Neural progenitor cell (in vitro differentiated cells): Measurements from ENCODE around the gene CCNT1. TPM values are rescaled to one million over a fixed set of nuclear protein-coding genes. Genes with fewer than 3 reads are reported as not detected.
"Not testable (repeated sequence)": the region's sequence is repeated elsewhere in the genome, so short reads cannot be mapped to it uniquely, and the experiment has no call there.

ENCODE experiments used
- DNase-seq: peaks from one replicate; pipeline ENCODE4 v3.0.0-alpha.2; 2016; ENCODE audit warnings: low spot score
- H2AFZ ChIP-seq: fragments of 200-600 bp; sonication (generic); replicated peaks from 2 replicates; pipeline ENCODE4 v1.6.1; 2016; ENCODE audit warnings: antibody characterized with exemption
- H3F3A ChIP-seq: fragments of 200-600 bp; sonication (generic); 2 replicates; pipeline ENCODE4 v1.6.1; 2016; ENCODE audit warnings: antibody characterized with exemption, low read depth
- H3K27ac ChIP-seq: fragments of 200-600 bp; sonication (generic); 2 replicates; pipeline ENCODE4 v1.5.1; 2016; ENCODE audit warnings: mild to moderate bottlenecking
- H3K27me3 ChIP-seq: fragments of 200-600 bp; sonication (generic); 2 replicates; pipeline ENCODE4 v1.6.1; 2016; ENCODE audit warnings: mild to moderate bottlenecking, moderate library complexity
- H3K36me3 ChIP-seq: fragments of 200-600 bp; sonication (generic); 2 replicates; pipeline ENCODE4 v1.5.1; 2016
- H3K4me1 ChIP-seq: fragments of 200-600 bp; sonication (generic); 2 replicates; pipeline ENCODE4 v1.6.1; 2016; ENCODE audit warnings: mixed run types
- H3K4me2 ChIP-seq: fragments of 200-600 bp; sonication (generic); 2 replicates; pipeline ENCODE4 v1.6.1; 2016
- H3K4me3 ChIP-seq: fragments of 200-600 bp; sonication (generic); 2 replicates; pipeline ENCODE4 v1.5.1; 2016
- H3K79me2 ChIP-seq: fragments of 200-600 bp; sonication (generic); 2 replicates; pipeline ENCODE4 v1.6.1; 2016; ENCODE audit warnings: low read depth
- H3K9ac ChIP-seq: fragments of 200-600 bp; sonication (generic); 2 replicates; pipeline ENCODE4 v1.6.1; 2016
- H3K9me3 ChIP-seq: fragments of 200-600 bp; sonication (generic); 2 replicates; pipeline ENCODE4 v1.5.1; 2016; ENCODE audit warnings: low read depth
- H4K20me1 ChIP-seq: fragments of 200-600 bp; sonication (generic); 2 replicates; pipeline ENCODE4 v1.6.1; 2016; ENCODE audit warnings: low read depth
- H3K27ac Mint-ChIP-seq: 3 replicates; pipeline ENCODE4 v1.8.0; 2021; ENCODE audit warnings: mixed read lengths
- H3K27me3 Mint-ChIP-seq: 2 replicates; pipeline ENCODE4 v1.8.0; 2022; ENCODE audit warnings: low read depth, mild to moderate bottlenecking, inconsistent platforms, moderate library complexity, mixed read lengths; ENCODE audit not compliant: insufficient read depth
- H3K36me3 Mint-ChIP-seq: 3 replicates; pipeline ENCODE4 v1.8.0; 2021; ENCODE audit warnings: mixed read lengths
- H3K4me1 Mint-ChIP-seq: 3 replicates; pipeline ENCODE4 v1.8.0; 2021; ENCODE audit warnings: mixed read lengths
- H3K4me3 Mint-ChIP-seq: 3 replicates; pipeline ENCODE4 v1.8.0; 2021; ENCODE audit warnings: mild to moderate bottlenecking, moderate library complexity, mixed read lengths
- H3K9me3 Mint-ChIP-seq: 3 replicates; pipeline ENCODE4 v1.8.0; 2020; ENCODE audit warnings: mixed read lengths
- EZH2 ChIP-seq: fragments of 200-600 bp; sonication (generic); IDR thresholded peaks from 2 replicates; pipeline ENCODE4 v1.6.1; 2017; ENCODE audit warnings: antibody characterized with exemption, mild to moderate bottlenecking, moderate library complexity
- EZH2phosphoT487 ChIP-seq: fragments of 200-600 bp; sonication (generic); IDR thresholded peaks from 2 replicates; pipeline ENCODE4 v1.6.1; 2017; ENCODE audit warnings: antibody characterized with exemption
- total RNA-seq: library from RNA; depleted of rRNA; stranded (reverse); fragments of >200 nt; gene quantifications from 2 replicates; pipeline ENCODE4 v1.2.3, GENCODE V29; 2015; ENCODE audit warnings: low replicate concordance
- TF ChIP-seq, protein P1 (sequence below): fragments of 200-600 bp; sonication (generic); IDR thresholded peaks from 2 replicates; pipeline ENCODE4 v1.5.1; 2017; ENCODE audit warnings: antibody characterized with exemption, mild to moderate bottlenecking

CCNT1 gene
- total RNA-seq, 1 donor from 2014 or later: 64.2 TPM

- TF ChIP-seq EZH2phosphoT487 (no peak), EZH2 (no peak)
- TF ChIP-seq, protein P1, sequence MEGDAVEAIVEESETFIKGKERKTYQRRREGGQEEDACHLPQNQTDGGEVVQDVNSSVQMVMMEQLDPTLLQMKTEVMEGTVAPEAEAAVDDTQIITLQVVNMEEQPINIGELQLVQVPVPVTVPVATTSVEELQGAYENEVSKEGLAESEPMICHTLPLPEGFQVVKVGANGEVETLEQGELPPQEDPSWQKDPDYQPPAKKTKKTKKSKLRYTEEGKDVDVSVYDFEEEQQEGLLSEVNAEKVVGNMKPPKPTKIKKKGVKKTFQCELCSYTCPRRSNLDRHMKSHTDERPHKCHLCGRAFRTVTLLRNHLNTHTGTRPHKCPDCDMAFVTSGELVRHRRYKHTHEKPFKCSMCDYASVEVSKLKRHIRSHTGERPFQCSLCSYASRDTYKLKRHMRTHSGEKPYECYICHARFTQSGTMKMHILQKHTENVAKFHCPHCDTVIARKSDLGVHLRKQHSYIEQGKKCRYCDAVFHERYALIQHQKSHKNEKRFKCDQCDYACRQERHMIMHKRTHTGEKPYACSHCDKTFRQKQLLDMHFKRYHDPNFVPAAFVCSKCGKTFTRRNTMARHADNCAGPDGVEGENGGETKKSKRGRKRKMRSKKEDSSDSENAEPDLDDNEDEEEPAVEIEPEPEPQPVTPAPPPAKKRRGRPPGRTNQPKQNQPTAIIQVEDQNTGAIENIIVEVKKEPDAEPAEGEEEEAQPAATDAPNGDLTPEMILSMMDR: no peak
- Mint-ChIP-seq H3K36me3 (no peaks in the 10 kb centered on the region), H3K4me3 (no peak overlapping the region), H3K27ac (no peak overlapping the region), H3K4me1 (no peaks in the 10 kb centered on the region), H3K27me3 (peaks cover 2% of the 10 kb centered on the region), H3K9me3 (no peaks in the 10 kb centered on the region)
- Histone ChIP-seq H3F3A (no peaks in the 10 kb centered on the region), H3K4me2 (no peak overlapping the region), H3K27ac (no peak overlapping the region), H3K4me1 (no peaks in the 10 kb centered on the region), H3K36me3 (no peaks in the 10 kb centered on the region), H3K79me2 (no peaks in the 10 kb centered on the region), H4K20me1 (no peaks in the 10 kb centered on the region), H2AFZ (no peak overlapping the region), H3K9ac (no peak overlapping the region), H3K4me3 (no peak overlapping the region), H3K9me3 (no peaks in the 10 kb centered on the region), H3K27me3 (peaks cover 14% of the 10 kb centered on the region)
- no peak for DNase-seq
These were observed 19.9 kb upstream of the CCNT1 start for GRCh38 chr12:48736456-48736855.

GRCh38 chr12:48728807-48729206 is 12.3 kb upstream of the CCNT1 start:
- Histone ChIP-seq H3K27me3 (no peaks in the 10 kb centered on the region), H3K9ac (no peak overlapping the region), H3F3A (no peaks in the 10 kb centered on the region), H3K9me3 (no peaks in the 10 kb centered on the region), H3K4me1 (no peaks in the 10 kb centered on the region), H4K20me1 (no peaks in the 10 kb centered on the region), H2AFZ (no peak overlapping the region), H3K36me3 (no peaks in the 10 kb centered on the region), H3K4me2 (no peak overlapping the region), H3K27ac (no peak overlapping the region), H3K79me2 (no peaks in the 10 kb centered on the region), H3K4me3 (no peak overlapping the region)
- peaks cover 8% of the 10 kb centered on the region for H3K27me3 Mint-ChIP-seq
- H3K27ac Mint-ChIP-seq: no peak overlapping the region
- peaks cover 2% of the 10 kb centered on the region for H3K4me1 Mint-ChIP-seq
- DNase-seq: no peak
- TF ChIP-seq, protein P1: no peak
- TF ChIP-seq EZH2 (no peak), EZH2phosphoT487 (no peak)
- no peak overlapping the region for H3K4me3 Mint-ChIP-seq
- H3K36me3 Mint-ChIP-seq: no peaks in the 10 kb centered on the region
- peaks cover 2% of the 10 kb centered on the region for H3K9me3 Mint-ChIP-seq

DNA sequence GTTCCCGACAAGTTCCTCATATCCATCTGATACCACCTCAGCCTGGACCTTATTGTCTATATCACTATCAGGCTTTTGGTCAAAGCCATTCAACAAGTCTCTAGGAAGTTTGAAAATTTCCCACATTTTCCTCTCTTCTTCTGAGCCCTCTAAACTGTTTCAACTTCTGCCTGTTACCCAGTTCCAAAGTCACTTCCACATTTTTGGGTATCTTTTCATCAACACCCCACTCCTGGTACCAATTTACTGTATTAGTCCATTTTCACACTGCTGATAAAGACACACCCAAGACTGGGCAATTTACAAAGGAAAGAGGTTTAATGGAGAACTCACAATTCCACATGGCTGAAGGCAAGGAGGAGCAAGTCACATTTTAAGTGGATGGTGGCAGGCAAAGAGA is 4.2 kb upstream of the CCNT1 start:
- not testable (repeated sequence) for H3K27me3 Mint-ChIP-seq, H3K27ac ChIP-seq, H3K4me1 Mint-ChIP-seq, H3K9me3 ChIP-seq, H3K4me2 ChIP-seq, H3K36me3 Mint-ChIP-seq, H3K9ac ChIP-seq, H4K20me1 ChIP-seq, H3K4me3 Mint-ChIP-seq, H3K4me3 ChIP-seq, H3K27ac Mint-ChIP-seq, H2AFZ ChIP-seq, H3K4me1 ChIP-seq, DNase-seq, H3K36me3 ChIP-seq, H3K79me2 ChIP-seq, H3K27me3 ChIP-seq
- H3F3A ChIP-seq: peaks cover 20% of the 10 kb centered on the region
- peaks cover 12% of the 10 kb centered on the region for H3K9me3 Mint-ChIP-seq

DNA sequence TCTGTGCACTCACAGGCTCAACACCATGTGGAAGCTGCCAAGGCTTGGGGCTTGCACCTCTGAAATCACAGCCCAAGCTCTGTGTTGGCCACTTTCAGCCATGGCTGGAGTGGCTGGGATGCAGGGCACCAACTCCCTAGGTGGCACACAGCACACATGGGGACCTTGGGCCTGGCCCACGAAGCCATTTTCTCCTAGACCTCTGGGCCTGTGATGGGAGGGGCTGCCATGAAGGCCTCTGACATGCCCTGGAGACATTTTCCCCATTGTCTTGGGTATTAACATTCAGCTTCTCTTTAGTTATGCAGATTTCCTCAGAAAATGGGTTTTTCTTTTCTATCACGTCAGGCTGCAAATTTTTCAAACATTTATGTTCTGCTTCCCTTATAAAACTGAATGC is 3.7 kb upstream of the CCNT1 start:
- H3K36me3 Mint-ChIP-seq, H3K36me3 ChIP-seq, H2AFZ ChIP-seq, H3K27ac ChIP-seq, H3K27me3 Mint-ChIP-seq, H3K9me3 ChIP-seq, H3K4me2 ChIP-seq, H3K4me3 ChIP-seq, H3K4me3 Mint-ChIP-seq, H3K9ac ChIP-seq, H3K27ac Mint-ChIP-seq, H4K20me1 ChIP-seq, H3K27me3 ChIP-seq, DNase-seq, H3K4me1 ChIP-seq: not testable (repeated sequence)
- peaks cover 12% of the 10 kb centered on the region for H3K9me3 Mint-ChIP-seq
- peaks cover 11% of the 10 kb centered on the region for H3K4me1 Mint-ChIP-seq
- peaks cover 22% of the 10 kb centered on the region for H3F3A ChIP-seq
- peaks cover 13% of the 10 kb centered on the region for H3K79me2 ChIP-seq

- H3K27ac Mint-ChIP-seq, H2AFZ ChIP-seq, H3K27me3 Mint-ChIP-seq, H3K27ac ChIP-seq, H3K9me3 ChIP-seq, H3K4me3 ChIP-seq, H3K36me3 Mint-ChIP-seq, DNase-seq, H3K4me2 ChIP-seq, H3K36me3 ChIP-seq, H3K27me3 ChIP-seq, H3K9ac ChIP-seq, H3K4me3 Mint-ChIP-seq: not testable (repeated sequence)
- Histone ChIP-seq H3K79me2 (peaks cover 25% of the 10 kb centered on the region), H3K4me1 (peaks cover 14% of the 10 kb centered on the region), H3F3A (peaks cover 22% of the 10 kb centered on the region), H4K20me1 (peaks cover 18% of the 10 kb centered on the region)
- peaks cover 21% of the 10 kb centered on the region for H3K4me1 Mint-ChIP-seq
- peaks cover 12% of the 10 kb centered on the region for H3K9me3 Mint-ChIP-seq
These were observed 2.5 kb upstream of the CCNT1 start for GRCh38 chr12:48719002-48719401.
